Measurements from ENCODE around the gene USH2A.

The USH2A gene

DNA sequence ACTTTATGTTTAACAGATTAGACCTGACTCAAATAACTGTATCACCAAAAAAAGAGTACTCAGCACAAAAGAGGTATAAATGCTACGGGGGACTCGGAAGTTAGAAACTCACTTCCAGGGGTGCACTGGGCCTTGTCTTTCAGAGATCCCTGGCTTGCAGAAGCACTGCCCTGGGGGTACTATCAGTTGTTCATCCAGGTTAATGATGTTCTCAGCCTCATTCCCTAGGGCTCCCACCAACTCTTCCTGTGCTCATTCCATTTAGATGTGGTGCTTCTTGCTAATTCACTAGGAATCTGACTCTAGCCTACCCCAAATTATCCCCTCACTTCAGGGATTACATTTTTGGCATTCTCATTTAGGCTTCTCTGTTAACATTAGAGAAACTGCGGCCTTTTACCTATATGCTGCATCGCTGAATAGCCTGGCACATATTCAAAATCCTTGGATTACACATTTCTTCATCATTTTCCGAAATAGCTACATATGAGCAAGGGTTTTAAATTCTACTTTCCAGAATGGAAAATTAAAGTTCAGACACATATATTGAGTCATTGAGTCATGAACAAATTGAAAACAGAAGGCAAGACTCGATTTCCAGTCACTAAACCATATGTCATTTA, 517.6 kb downstream of the USH2A start:
- DNase-seq: no peak

DNA sequence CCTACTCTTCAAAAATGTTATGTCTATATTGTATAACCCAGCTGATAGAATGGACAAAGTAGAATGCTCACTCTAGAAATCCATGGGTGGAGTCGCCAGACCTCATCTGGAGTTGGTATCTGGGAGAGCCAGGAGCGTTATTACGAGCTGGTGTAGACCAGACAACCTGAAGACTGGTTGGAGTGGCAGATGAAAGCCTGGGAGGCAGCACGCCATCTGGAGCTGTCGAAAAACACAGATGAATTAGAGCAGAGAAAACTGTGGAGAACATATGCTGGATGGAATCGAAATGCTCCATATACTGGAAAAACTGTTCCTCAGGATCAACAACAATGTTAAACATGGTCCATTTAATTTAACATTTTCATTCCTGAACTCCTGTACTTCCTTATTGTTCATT, 522.6 kb downstream of the USH2A start:
- no peak for DNase-seq

DNA sequence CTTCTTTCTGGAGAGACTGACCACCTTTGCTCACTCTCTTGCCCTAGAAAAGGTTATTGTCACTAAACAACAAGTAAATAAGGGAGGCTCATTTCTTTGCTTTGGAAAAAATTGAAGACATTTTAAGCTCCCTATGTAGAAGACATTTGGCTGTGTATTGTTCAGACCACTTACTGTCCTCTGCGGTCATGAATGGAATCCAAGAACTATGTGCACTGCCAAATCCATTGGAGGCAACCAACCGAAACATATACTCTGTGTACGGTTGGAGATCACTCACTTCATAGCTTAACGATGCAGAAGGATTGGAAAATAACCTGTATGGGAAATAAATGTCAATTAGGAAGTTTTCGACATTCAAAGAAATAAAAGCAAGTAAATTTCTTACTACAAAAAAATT, 523.3 kb downstream of the USH2A start:
- DNase-seq: no peak

- no peak for DNase-seq
Measured at GRCh38 chr1:215895893-215896292, 527.4 kb downstream of the USH2A start.

- peak; percentile 2 for DNase-seq
Measured at GRCh38 chr1:215895276-215895675, 528.0 kb downstream of the USH2A start.

GRCh38 chr1:215894617-215895016, 528.6 kb downstream of the USH2A start:
- no peak for DNase-seq

GRCh38 chr1:215891266-215892057, 531.8 kb downstream of the USH2A start:
- DNase-seq: no peak

DNA sequence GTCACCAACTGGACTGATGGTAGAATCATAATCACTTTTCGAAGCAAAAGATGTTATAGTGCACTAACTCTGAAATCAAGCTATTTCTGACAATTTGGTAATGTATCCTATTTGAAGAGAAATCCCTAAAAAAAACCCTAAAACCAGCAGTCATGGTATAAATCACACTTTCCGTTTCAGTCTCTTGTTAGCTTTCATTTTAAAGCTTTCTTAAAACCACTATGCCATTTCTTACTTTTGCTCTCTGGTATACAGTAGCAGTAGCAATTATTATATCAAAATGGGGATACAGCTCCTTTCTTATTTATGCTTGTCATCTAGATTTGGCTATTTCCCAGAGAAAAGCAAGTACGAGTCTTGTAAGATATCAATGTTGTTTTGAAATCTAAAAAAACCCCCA, 532.8 kb downstream of the USH2A start:
- DNase-seq: no peak

DNA sequence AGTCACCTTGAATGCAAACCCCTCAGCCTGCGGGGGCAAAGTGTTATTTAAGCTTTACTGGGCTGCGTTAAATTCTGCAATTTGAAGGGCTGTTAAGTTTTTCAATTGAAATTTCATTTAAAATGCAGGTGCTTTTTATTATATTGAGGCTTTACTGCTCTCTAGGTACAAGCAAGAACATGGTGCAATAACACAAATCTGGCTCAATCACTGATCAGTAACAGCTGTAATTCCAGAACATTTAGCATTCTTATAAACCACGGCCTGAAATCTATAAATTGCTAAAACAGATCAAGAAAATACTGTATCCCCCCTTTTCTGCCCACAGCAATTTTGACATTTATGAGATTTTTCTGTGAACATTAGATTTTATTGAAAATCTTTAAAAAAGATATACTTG, 533.4 kb downstream of the USH2A start:
- no peak for DNase-seq

DNA sequence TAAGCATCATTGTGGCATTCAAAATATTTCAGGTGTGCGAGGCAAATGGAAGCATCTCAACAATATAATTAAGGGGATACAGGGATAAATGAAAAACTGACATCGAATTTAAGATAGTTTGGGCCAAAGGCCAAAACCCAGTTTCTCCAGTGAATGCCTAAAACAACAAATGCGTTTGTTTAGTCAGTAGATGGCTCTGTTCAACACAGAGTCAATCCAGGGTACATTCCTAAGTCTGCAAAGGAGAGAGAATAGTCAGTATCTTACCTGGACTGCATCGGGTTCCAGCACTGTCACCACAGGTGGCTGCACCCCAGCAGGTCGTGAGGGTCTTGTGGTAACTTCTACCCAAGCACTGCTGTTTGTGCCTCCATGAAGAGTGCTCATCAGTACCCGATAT, 535.1 kb downstream of the USH2A start:
- DNase-seq: no peak

DNA sequence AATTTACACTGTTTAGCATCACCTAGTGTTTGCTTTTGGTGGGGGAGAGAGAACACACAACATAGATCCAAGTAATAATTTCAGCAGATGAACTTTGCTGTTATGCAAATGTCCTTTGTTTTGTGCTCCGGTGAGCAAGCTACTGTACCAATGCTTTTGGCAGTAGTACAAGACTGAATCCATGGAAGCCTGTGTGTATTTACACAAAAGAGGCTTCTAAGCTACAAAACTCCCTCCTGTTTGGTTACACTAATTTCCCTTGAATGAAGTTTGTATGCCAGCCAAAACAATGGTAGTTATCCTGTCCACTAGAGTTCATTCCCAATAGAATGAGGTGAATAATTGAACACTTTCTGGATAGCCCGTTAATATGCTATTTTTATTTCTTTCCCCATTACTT, 535.6 kb downstream of the USH2A start:
- DNase-seq: no peak

DNA sequence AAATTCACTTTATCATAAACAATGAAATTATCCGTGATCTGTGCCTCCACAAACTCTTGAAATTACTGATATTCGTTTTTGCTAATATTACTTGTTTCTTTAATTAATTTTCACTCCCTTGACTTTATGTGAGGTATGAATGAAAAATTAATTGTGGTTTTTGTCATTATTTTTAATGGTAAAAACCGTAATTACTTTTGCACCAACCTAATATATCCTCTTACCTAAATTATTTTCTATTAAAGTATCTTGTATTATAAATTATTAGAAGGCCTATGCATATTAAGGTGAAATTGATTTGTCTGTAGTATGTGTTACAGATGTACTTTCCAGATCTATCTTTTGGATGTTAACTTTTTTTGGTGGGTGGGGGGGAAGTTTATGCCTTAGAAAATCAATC, 540.2 kb downstream of the USH2A start:
- no peak for DNase-seq

- DNase-seq: no peak
Measured at GRCh38 chr1:215878843-215879242, 544.4 kb downstream of the USH2A start.

- DNase-seq: no peak
Measured at GRCh38 chr1:215878128-215878527, 545.1 kb downstream of the USH2A start.

DNA sequence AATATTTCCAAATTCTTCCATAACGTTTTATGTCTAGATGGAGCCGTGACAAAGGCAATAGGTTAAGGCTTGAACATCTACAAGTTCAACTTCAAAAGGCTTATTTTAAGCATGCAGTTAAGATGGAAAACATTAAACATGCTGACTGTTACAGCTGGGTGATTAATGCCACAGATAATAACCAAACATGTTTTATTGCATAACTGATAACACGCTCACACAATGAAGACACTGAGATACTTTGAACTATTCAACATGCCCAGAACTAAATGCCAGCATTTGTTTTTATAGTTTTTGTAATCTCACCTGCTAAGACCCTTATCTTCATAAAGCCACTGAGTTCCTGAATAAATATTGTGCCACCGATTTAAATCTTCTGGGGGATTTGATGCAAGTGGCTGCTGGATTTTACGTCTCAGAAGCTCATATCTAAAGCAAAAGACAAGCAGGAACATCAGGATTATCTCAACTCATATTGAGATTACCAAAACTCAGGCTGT, 545.7 kb downstream of the USH2A start:
- no peak for DNase-seq

DNA sequence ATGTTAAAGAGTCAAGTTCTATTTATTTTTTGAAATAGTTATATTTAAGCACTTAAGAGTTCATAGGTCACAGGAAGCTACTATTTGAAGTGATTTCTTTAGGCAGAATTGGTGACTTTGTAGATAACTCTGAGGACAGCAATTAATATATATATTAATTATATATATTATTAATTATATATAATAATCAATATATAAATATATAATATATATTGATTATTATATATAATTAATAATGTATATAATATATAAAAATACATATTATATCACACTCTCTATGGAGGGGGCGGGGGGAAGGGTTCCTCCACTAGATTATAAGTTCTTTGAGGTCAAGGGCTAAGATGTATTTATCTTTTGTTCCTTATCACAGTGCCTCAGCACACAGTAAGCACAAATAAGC, 547.5 kb downstream of the USH2A start:
- DNase-seq: no peak

DNA sequence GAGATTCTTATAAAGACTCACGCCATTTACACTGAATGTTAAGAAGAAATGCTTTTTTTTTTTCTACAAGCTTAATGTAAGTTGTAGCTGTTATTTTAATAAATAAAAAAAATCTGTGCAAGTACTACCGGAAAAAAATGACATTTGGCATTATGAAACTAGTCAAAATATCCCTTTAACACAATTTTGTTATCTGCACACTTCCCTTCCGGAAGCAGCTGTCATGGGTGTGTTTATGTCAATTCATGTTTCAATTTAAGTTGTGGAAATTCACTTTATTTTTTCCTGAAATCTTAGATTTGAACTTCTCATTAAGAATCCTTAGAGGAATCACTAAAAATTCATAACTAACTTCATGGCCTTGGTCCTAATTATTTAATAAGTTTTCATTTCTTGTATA, 548.0 kb downstream of the USH2A start:
- DNase-seq: no peak

DNA sequence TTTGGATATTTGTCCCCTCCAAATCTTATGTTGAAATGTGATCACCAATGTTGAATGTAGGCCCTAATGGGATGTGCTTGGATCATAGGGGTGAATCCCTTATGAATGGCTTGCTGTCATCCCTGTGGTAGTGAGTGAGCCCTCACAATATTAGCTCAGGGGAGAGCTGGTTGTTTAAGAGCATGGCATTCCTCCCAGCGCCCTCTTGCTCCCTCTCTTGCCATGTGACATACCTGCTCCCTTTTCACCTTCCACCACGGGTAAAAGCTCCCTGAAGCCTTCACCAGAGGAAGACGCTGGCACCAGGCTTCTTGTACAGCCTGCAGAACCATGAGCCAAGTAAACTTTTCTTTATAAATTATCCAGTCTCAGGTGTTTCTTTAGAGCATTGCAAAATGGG, 550.6 kb downstream of the USH2A start:
- no peak for DNase-seq

- no peak for DNase-seq
Measured at GRCh38 chr1:215868500-215868899, 554.7 kb downstream of the USH2A start.

DNA sequence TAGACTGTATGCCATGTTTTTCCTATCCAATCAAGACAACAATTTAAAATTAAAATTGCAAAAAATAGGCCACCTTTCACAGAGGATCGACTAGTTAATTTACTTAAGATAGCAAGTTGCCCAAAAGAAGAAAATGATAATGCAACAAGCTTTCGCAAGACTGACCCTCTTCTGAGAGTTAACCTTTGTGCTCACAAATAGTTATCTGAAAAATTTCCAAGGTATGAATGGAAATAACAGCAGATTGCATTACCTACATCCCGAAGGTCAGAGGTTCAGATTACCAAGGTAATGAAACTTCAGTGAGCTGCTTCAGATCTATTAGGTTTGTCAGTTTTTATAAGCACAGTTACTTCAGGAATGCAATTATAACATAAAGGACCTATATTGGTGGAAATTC, 558.2 kb downstream of the USH2A start:
- DNase-seq: no peak

GRCh38 chr1:215863796-215864195, 559.5 kb downstream of the USH2A start:
- DNase-seq: no peak

DNA sequence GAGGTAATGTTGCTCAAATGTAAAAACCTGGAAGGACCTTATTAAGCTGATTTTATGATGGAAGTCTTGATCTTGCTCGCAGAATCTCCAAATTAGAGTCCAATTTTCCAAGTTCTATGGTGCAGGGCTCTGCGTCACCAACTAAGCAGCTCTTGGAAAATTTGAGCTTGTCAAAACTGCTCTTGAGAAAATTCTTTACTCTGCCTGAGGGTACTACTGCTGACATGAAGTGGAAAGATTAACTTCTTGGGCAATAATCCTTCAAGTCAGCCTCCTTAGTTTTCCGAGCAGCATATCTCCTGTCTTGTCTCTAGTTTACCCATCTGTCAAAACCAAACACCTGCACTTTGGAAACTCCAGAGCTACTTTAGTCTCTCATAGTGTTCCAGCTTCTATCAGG, 562.4 kb downstream of the USH2A start:
- DNase-seq: no peak

DNA sequence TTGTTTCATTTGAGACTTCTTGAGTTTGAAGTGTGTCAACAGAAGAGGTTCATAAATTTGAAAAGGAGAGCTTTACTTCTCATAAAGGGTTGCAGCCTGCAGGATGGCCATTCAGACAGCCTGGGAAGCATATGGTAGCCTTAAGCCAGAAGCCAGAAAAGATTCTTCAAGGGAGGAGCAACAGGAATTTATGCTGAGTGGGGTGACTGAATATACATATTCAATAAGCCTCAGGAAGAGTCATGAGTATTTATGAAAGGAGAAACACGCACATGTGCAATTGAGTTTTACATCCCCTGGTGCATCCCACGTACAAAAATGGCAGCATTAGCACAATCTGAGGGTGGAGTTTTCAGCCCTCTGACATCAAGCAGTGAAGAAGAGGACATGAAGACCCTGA, 565.9 kb downstream of the USH2A start:
- no peak for DNase-seq

GRCh38 chr1:215845234-215845891, 577.9 kb downstream of the USH2A start:
- no peak for DNase-seq
